HUES48 (cell line): ENCODE results near the gene NALCN.

ENCODE experiments used
- H3K27ac ChIP-seq: one replicate; pipeline ENCODE4 v1.7.0; 2013; ENCODE audit warnings: low read depth, low read length, inconsistent platforms
- H3K27me3 ChIP-seq: 2 replicates; pipeline ENCODE4 v1.6.1; 2013; ENCODE audit warnings: mild to moderate bottlenecking, low read length; ENCODE audit not compliant: control insufficient read depth, insufficient read depth
- H3K36me3 ChIP-seq: 2 replicates; pipeline ENCODE4 v1.6.1; 2013; ENCODE audit warnings: low read length; ENCODE audit not compliant: control insufficient read depth, insufficient read depth
- H3K4me1 ChIP-seq: 2 replicates; pipeline ENCODE4 v1.6.1; 2013; ENCODE audit warnings: mild to moderate bottlenecking, low read length; ENCODE audit not compliant: control insufficient read depth, insufficient read depth
- H3K4me3 ChIP-seq: 2 replicates; pipeline ENCODE4 v1.5.1; 2013; ENCODE audit warnings: mild to moderate bottlenecking, low read depth, low read length
- H3K9ac ChIP-seq: 2 replicates; pipeline ENCODE4 v1.6.1; 2013; ENCODE audit warnings: mild to moderate bottlenecking, low read depth, low read length, moderate library complexity
- H3K9me3 ChIP-seq: 2 replicates; pipeline ENCODE4 v1.6.1; 2013; ENCODE audit warnings: low read length; ENCODE audit not compliant: control insufficient read depth, insufficient read depth

The NALCN gene

GRCh38 chr13:101026328-101026727 is 390.0 kb downstream of the NALCN start:
- no peak overlapping the region for H3K4me3 ChIP-seq
- 0 out of 2 replicates have a peak, but pooled peaks cover 5% of the 10 kb centered on the region for H3K4me1 ChIP-seq
- no peaks in the 10 kb centered on the region for H3K36me3 ChIP-seq
- no peaks in the 10 kb centered on the region for H3K27me3 ChIP-seq
- H3K9me3 ChIP-seq, result no peaks in the 10 kb centered on the region
- no peak overlapping the region for H3K9ac ChIP-seq
- H3K27ac ChIP-seq, result peak overlapping the region; percentile 28

GRCh38 chr13:101025925-101026324 is 390.4 kb downstream of the NALCN start:
- Histone ChIP-seq H3K4me3 (no peak overlapping the region), H3K36me3 (no peaks in the 10 kb centered on the region), H3K4me1 (0 out of 2 replicates have a peak, but pooled peaks cover 5% of the 10 kb centered on the region), H3K27me3 (no peaks in the 10 kb centered on the region), H3K9ac (no peak overlapping the region), H3K9me3 (no peaks in the 10 kb centered on the region), H3K27ac (peak overlapping the region; percentile 28)

GRCh38 chr13:101025519-101025918 is 390.8 kb downstream of the NALCN start:
- Histone ChIP-seq H3K4me1 (0 out of 2 replicates have a peak, but pooled peaks cover 5% of the 10 kb centered on the region), H3K36me3 (no peaks in the 10 kb centered on the region), H3K27ac (no peak overlapping the region), H3K9me3 (no peaks in the 10 kb centered on the region), H3K27me3 (no peaks in the 10 kb centered on the region), H3K9ac (no peak overlapping the region), H3K4me3 (no peak overlapping the region)

GRCh38 chr13:101019126-101019525 is 397.2 kb downstream of the NALCN start:
- no peak overlapping the region for H3K9ac ChIP-seq
- H3K36me3 ChIP-seq, result no peaks in the 10 kb centered on the region
- no peak overlapping the region for H3K4me3 ChIP-seq
- no peaks in the 10 kb centered on the region for H3K27me3 ChIP-seq
- H3K4me1 ChIP-seq, result no peaks in the 10 kb centered on the region
- H3K27ac ChIP-seq, result no peak overlapping the region
- H3K9me3 ChIP-seq, result no peaks in the 10 kb centered on the region

- Histone ChIP-seq H3K9me3 (no peaks in the 10 kb centered on the region), H3K9ac (no peak overlapping the region), H3K27me3 (no peaks in the 10 kb centered on the region), H3K36me3 (no peaks in the 10 kb centered on the region), H3K27ac (no peak overlapping the region), H3K4me1 (no peaks in the 10 kb centered on the region), H3K4me3 (no peak overlapping the region)
Measured at GRCh38 chr13:101018720-101019119, 397.6 kb downstream of the NALCN start.

- Histone ChIP-seq H3K27ac (no peak overlapping the region), H3K27me3 (no peaks in the 10 kb centered on the region), H3K36me3 (no peaks in the 10 kb centered on the region), H3K4me1 (no peaks in the 10 kb centered on the region), H3K9me3 (no peaks in the 10 kb centered on the region), H3K9ac (no peak overlapping the region), H3K4me3 (no peak overlapping the region)
Measured at GRCh38 chr13:101017123-101017872, 399.0 kb downstream of the NALCN start.

DNA sequence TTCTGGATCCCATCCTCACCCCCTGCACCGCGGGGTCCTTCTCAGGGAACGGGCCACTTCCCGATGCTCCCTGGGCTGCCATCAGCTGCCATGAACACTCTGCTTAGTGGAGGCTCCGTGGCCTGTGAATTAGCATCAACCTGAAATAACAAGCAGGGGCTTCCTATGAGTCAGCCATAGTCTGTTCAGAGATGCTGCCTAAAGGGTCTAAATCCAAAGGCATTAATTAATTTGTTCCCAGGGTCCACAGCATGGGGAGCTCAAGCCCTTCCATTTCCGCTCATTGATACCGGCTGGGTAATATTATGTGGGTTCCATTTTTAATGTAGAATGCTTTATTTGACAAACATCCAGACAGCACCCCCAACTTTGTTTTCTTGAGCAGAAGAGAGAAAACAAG is 399.8 kb downstream of the NALCN start:
- H3K36me3 ChIP-seq, result no peaks in the 10 kb centered on the region
- H3K27ac ChIP-seq, result no peak overlapping the region
- H3K4me1 ChIP-seq, result no peaks in the 10 kb centered on the region
- no peaks in the 10 kb centered on the region for H3K9me3 ChIP-seq
- no peaks in the 10 kb centered on the region for H3K27me3 ChIP-seq
- no peak overlapping the region for H3K9ac ChIP-seq
- H3K4me3 ChIP-seq, result no peak overlapping the region

DNA sequence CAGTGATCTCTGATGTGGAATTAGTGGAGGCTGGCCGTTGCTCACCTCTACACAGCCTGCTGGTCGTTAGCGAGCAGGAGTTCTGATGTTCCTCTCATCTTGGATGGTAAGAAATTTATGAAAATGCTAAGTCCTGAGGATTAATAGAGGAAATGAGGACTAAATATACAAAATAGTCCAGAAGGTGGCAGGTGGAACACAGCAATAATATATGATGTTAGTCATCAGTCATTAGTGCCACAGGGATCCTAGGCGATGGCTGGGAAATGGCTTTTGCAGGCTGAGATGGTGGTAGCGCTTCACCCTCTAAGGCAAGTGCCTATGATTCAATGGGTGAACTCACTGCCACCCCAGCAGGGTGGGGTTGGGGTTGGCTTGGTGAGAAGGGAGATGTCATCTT is 403.1 kb downstream of the NALCN start:
- no peak overlapping the region for H3K4me3 ChIP-seq
- H3K9ac ChIP-seq, result no peak overlapping the region
- no peaks in the 10 kb centered on the region for H3K9me3 ChIP-seq
- H3K27me3 ChIP-seq, result no peaks in the 10 kb centered on the region
- H3K4me1 ChIP-seq, result peaks cover 12% of the 10 kb centered on the region
- H3K36me3 ChIP-seq, result no peaks in the 10 kb centered on the region
- H3K27ac ChIP-seq, result no peak overlapping the region

DNA sequence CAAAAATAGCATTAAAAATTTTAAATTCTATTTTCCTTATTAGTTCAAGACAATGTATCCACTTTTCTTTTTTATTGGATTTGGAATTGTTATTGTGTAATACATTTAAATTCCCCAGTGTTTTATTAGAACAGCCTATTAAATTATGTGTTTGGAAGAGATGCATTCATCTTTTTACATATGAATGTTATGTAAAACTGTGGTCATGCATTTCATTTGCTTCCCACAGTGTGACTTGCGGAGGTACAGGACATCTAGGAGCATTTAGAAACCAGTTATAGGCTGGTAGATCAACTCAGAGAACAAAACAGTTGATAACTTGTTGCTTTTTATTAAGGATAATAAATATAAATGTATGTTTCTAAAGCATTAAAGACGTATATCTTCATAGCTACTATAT is 406.2 kb downstream of the NALCN start:
- H3K36me3 ChIP-seq, result no peaks in the 10 kb centered on the region
- H3K9me3 ChIP-seq, result no peaks in the 10 kb centered on the region
- peaks cover 15% of the 10 kb centered on the region for H3K4me1 ChIP-seq
- no peak overlapping the region for H3K9ac ChIP-seq
- H3K27me3 ChIP-seq, result no peaks in the 10 kb centered on the region
- no peak overlapping the region for H3K4me3 ChIP-seq
- H3K27ac ChIP-seq, result no peak overlapping the region

DNA sequence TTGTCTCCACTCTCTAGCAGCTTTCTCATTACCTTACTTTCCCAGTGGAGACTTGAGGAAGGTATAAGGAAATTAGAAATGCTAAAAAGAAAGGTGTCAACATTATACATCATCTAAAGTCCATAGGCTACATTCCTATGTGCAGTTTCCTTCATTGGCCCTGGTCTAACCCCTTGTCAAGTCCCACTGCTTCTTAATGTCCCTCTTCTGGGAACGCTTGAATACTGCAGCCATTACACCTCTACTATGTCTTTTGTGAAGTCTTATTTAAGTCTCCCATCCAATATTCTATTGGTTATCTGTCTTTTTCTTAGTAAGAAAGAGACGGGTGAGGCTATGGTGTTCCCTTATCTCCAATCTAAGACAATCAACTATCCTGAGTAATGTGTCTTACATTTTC is 409.1 kb downstream of the NALCN start:
- Histone ChIP-seq H3K27me3 (no peaks in the 10 kb centered on the region), H3K4me1 (peaks cover 18% of the 10 kb centered on the region), H3K27ac (no peak overlapping the region), H3K9ac (no peak overlapping the region), H3K36me3 (no peaks in the 10 kb centered on the region), H3K9me3 (no peaks in the 10 kb centered on the region), H3K4me3 (no peak overlapping the region)
